Osteoblast (primary cell): Measurements from ENCODE around the gene GRID2IP. TPM values are rescaled to one million over a fixed set of nuclear protein-coding genes. Genes with fewer than 3 reads are reported as not detected.

Source experiments
- DNase-seq: peaks from one replicate; pipeline ENCODE4 v3.0.0; 2011; ENCODE audit warnings: low spot score, mixed read lengths; ENCODE audit not compliant: insufficient read length; ENCODE audit errors: missing footprints
- H2AFZ ChIP-seq: 2 replicates; pipeline ENCODE4 v1.6.0; 2011; ENCODE audit warnings: mild to moderate bottlenecking, low read length
- H3K27ac ChIP-seq: 2 replicates; pipeline ENCODE4 v1.5.1; 2011; ENCODE audit warnings: mild to moderate bottlenecking, low read depth, low read length, moderate library complexity
- H3K27me3 ChIP-seq: 2 replicates; pipeline ENCODE4 v1.6.0; 2012; ENCODE audit warnings: mild to moderate bottlenecking, control low read depth, inconsistent platforms, low read length, moderate library complexity; ENCODE audit not compliant: insufficient read depth
- H3K36me3 ChIP-seq: 2 replicates; pipeline ENCODE4 v1.5.1; 2011; ENCODE audit warnings: mild to moderate bottlenecking, low read length, control low read depth, moderate library complexity; ENCODE audit not compliant: insufficient read depth
- H3K4me1 ChIP-seq: 2 replicates; pipeline ENCODE4 v1.5.1; 2011; ENCODE audit warnings: mild to moderate bottlenecking, low read length, control low read depth, moderate library complexity; ENCODE audit not compliant: insufficient read depth
- H3K4me2 ChIP-seq: 2 replicates; pipeline ENCODE4 v1.6.0; 2011; ENCODE audit warnings: mild to moderate bottlenecking, low read length; ENCODE audit not compliant: insufficient read depth
- H3K4me3 ChIP-seq: fragments of 200-600 bp; sonication (generic); 3 replicates; pipeline ENCODE4 v1.5.1; 2012; ENCODE audit warnings: mild to moderate bottlenecking, low read length, inconsistent platforms; ENCODE audit not compliant: insufficient read depth
- H3K79me2 ChIP-seq: 2 replicates; pipeline ENCODE4 v1.6.0; 2012; ENCODE audit warnings: mild to moderate bottlenecking, low read length, control low read depth, inconsistent platforms; ENCODE audit not compliant: insufficient read depth
- H3K9me3 ChIP-seq: 2 replicates; pipeline ENCODE4 v1.5.1; 2011; ENCODE audit warnings: low read depth, low read length, control low read depth
- H4K20me1 ChIP-seq: 2 replicates; pipeline ENCODE4 v1.6.0; 2012; ENCODE audit warnings: mild to moderate bottlenecking, low read length, control low read depth; ENCODE audit not compliant: insufficient read depth
- total RNA-seq: library from RNA; depleted of rRNA; stranded (reverse); fragments of >200 nt; gene quantifications from 2 replicates; pipeline ENCODE4 v1.2.3, GENCODE V29; 2012
- TF ChIP-seq, protein P1 (sequence below): IDR thresholded peaks from 2 replicates; pipeline ENCODE4 v1.5.1; 2011; ENCODE audit warnings: mild to moderate bottlenecking, low read depth, low read length, moderate library complexity; ENCODE audit errors: extremely low read depth

Gene GRID2IP
- total RNA-seq, 1 donor, result not detected

DNA sequence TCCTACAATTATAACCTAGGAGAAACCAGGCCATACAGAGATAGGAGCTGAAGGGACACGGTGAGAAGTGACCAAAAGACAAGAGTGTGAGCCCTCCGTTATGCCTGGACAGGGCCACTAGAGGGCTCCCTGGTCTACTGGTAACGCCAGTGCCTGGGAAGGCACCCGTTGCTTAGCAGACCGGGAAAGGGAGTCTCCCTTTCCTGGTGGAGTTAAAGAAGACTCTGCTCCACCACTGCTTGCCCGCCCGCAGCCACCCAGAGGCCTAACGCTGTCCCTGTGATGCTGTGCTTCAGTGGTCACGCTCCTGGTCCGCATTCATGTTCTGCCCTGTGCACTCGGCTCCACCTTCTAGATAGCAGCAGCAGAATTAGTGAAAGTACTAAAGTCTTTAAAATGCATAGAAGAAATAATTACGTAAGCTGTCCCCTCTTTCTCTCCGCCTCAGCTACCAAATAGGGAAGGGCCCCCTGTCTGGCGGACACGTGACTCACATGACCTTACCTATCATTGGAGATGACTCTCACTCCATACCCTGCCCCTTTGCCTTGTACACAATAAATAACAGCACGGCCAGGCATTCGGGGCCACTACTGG lies 34.8 kb downstream of the GRID2IP start:
- no peak overlapping the region for H3K27ac ChIP-seq
- TF ChIP-seq, protein P1, sequence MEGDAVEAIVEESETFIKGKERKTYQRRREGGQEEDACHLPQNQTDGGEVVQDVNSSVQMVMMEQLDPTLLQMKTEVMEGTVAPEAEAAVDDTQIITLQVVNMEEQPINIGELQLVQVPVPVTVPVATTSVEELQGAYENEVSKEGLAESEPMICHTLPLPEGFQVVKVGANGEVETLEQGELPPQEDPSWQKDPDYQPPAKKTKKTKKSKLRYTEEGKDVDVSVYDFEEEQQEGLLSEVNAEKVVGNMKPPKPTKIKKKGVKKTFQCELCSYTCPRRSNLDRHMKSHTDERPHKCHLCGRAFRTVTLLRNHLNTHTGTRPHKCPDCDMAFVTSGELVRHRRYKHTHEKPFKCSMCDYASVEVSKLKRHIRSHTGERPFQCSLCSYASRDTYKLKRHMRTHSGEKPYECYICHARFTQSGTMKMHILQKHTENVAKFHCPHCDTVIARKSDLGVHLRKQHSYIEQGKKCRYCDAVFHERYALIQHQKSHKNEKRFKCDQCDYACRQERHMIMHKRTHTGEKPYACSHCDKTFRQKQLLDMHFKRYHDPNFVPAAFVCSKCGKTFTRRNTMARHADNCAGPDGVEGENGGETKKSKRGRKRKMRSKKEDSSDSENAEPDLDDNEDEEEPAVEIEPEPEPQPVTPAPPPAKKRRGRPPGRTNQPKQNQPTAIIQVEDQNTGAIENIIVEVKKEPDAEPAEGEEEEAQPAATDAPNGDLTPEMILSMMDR, result peak; percentile 83
- H3K4me3 ChIP-seq, result no peak overlapping the region
- peak overlapping the region; percentile 75 for H2AFZ ChIP-seq
- DNase-seq, result peak; percentile 92
- no peaks in the 10 kb centered on the region for H3K27me3 ChIP-seq
- H4K20me1 ChIP-seq, result no peaks in the 10 kb centered on the region
- no peaks in the 10 kb centered on the region for H3K9me3 ChIP-seq
- H3K4me1 ChIP-seq, result no peaks in the 10 kb centered on the region
- no peaks in the 10 kb centered on the region for H3K36me3 ChIP-seq
- no peaks in the 10 kb centered on the region for H3K79me2 ChIP-seq
- peak overlapping the region; percentile 78 for H3K4me2 ChIP-seq

DNA sequence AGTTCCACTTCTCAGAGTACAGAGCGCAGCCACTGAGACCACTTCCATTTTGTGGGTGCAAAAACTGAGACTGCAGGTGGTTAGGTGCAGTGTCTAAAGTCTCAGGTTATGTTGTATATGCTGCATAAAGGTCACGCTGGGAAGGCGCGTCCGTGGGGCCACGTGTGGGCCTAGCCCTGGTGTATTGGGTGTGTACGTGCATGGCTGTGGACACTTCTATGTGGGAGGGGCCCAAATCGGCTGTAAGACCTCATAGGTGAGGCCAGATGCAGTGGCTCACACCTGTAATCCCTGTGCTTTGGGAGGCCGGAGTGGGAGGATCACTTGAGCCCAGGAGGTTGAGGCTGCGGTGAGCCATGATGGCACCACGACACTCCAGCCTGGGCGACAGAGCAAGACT lies 37.7 kb downstream of the GRID2IP start:
- Histone ChIP-seq H3K4me1 (no peaks in the 10 kb centered on the region), H3K27ac (no peak overlapping the region), H4K20me1 (no peaks in the 10 kb centered on the region), H3K36me3 (no peaks in the 10 kb centered on the region), H3K9me3 (no peaks in the 10 kb centered on the region), H2AFZ (no peak overlapping the region), H3K79me2 (no peaks in the 10 kb centered on the region), H3K27me3 (no peaks in the 10 kb centered on the region), H3K4me2 (no peak overlapping the region), H3K4me3 (no peak overlapping the region)
- TF ChIP-seq, protein P1, result no peak
- DNase-seq, result peak; percentile 69

DNA sequence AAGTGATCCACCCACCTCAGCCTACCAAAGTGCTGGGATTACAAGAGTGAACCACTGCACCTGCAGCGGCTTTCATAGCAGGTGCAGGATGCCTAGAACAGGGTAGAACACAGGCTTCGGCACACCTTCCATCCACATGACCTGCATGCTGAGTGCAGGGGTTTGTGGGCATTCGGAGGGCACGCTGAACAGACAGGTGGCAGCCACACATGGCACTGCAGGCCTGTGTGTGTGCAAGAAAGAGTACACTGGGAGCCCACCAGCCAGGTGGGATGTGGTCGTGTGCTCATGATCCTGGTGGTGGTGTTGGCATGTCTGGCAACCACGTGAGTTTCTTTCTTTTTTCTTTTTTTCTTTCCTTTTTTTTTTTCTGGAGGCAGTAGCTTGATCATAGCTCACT lies 38.4 kb downstream of the GRID2IP start:
- Histone ChIP-seq H4K20me1 (no peaks in the 10 kb centered on the region), H3K4me3 (no peak overlapping the region), H3K27ac (no peak overlapping the region), H3K4me1 (no peaks in the 10 kb centered on the region), H2AFZ (no peak overlapping the region), H3K27me3 (peaks cover 3% of the 10 kb centered on the region), H3K4me2 (no peak overlapping the region), H3K9me3 (no peaks in the 10 kb centered on the region), H3K79me2 (no peaks in the 10 kb centered on the region), H3K36me3 (no peaks in the 10 kb centered on the region)
- peak; percentile 79 for DNase-seq
- TF ChIP-seq, protein P1, result no peak

DNA sequence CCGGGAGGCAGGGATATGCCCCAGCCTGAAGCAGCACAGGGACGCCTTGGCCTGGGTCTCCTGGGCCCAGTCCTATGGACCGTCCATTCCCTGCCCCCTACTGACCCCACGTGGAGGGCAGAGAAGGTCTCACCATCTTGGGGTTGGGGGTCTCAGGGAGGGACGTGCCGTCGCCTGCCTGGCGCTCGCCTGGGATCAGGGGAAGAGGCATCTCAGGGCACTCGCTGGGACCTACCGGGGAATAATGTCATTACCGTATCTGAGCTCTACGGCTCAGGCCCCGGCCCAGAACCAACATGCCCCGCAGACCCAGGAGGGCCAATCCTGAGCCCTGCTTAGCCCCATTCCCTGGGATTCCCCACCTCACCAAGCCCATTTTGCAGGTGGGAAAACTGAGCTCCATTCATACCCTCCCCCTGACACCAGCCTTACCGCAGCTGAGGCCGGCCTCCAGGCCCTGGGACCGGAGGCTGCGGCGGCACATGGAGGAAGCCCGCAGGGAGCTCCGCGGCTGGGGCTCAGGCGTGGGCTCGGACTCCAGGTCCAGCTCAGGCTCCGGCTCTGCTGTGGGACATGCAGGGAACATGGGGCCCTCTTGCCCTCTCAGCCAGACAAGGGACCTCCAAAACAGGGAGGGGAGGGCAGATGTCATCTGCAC lies 40.7 kb downstream of the GRID2IP start:
- Histone ChIP-seq H3K9me3 (no peaks in the 10 kb centered on the region), H3K4me3 (no peak overlapping the region), H3K4me1 (no peaks in the 10 kb centered on the region), H3K27me3 (peaks cover 3% of the 10 kb centered on the region), H3K27ac (no peak overlapping the region), H3K79me2 (no peaks in the 10 kb centered on the region), H4K20me1 (no peaks in the 10 kb centered on the region), H3K36me3 (no peaks in the 10 kb centered on the region), H2AFZ (no peak overlapping the region), H3K4me2 (no peak overlapping the region)
- TF ChIP-seq, protein P1, result no peak
- peak; percentile 64 for DNase-seq
